Left ventricle myocardium inferior (tissue), 1 donor: Measurements from ENCODE around the gene SHROOM2. TPM values are rescaled to one million over a fixed set of nuclear protein-coding genes. Genes with fewer than 3 reads are reported as not detected.

Experiments
- DNase-seq: peaks from one replicate; pipeline ENCODE4 v3.0.0-alpha.2; 2020
- H3K27ac ChIP-seq: fragments of 200-600 bp; replicated peaks from 2 replicates; pipeline ENCODE4 v1.8.0; 2021
- H3K27me3 ChIP-seq: fragments of 200-600 bp; 2 replicates; pipeline ENCODE4 v1.8.0; 2021; ENCODE audit warnings: low read depth
- H3K36me3 ChIP-seq: fragments of 200-600 bp; 2 replicates; pipeline ENCODE4 v1.8.0; 2021
- H3K4me1 ChIP-seq: fragments of 200-600 bp; 2 replicates; pipeline ENCODE4 v1.8.0; 2021
- H3K4me3 ChIP-seq: fragments of 200-600 bp; 2 replicates; pipeline ENCODE4 v1.8.0; 2021; ENCODE audit warnings: mild to moderate bottlenecking, moderate library complexity
- H3K9me3 ChIP-seq: fragments of 200-600 bp; replicated peaks from 2 replicates; pipeline ENCODE4 v1.8.0; 2021
- CTCF ChIP-seq: fragments of 200-600 bp; IDR thresholded peaks from 2 replicates; pipeline ENCODE4 v1.8.0; 2021; ENCODE audit warnings: antibody characterized with exemption, mild to moderate bottlenecking, borderline replicate concordance
- intact Hi-C: fragments of 100-400 bp; cut with micrococcal nuclease; formaldehyde crosslinking; loops from one replicate; pipeline ENCODE4 v1.11.0; 2022
- total RNA-seq: library from RNA; stranded (reverse); fragmentation: NEBNext Ultra II Directional; extraction: Animal tissue kit (Norgen Biotek cat#: 25700); gene quantifications from one replicate; pipeline ENCODE4 v1.2.1, GENCODE V29; 2021
- donor health status: DM: no; HTN: yes; CAD: no; lungs with severe emphysema.

Gene SHROOM2
- total RNA-seq, 1 donor from 2014 or later, result 0.71 TPM

DNA sequence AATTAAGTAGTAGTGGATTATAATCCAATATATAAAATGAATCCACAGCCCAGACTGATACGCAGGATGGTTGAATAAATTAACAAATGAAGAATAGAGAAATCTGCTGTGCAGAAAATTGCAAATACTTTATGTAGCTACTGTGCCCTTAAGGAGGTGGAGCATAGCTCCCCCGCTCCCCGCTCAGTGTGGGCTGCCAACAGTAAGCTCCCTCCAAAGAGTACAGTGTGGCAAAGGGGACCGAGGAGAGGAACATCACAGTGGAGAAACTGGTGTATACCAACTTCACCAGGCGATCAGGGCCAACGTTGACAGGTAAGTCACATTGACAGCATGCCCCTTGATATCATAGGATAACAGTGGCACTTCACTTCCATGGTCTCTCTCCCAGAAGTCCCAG is 123.0 kb downstream of the SHROOM2 start:
- Histone ChIP-seq H3K4me3 (no peak overlapping the region), H3K9me3 (no peaks in the 10 kb centered on the region), H3K27ac (no peak overlapping the region), H3K36me3 (no peaks in the 10 kb centered on the region), H3K4me1 (no peaks in the 10 kb centered on the region), H3K27me3 (no peaks in the 10 kb centered on the region)
- no peak for DNase-seq
- TF ChIP-seq CTCF, result no peak
- intact Hi-C loops, result no loop called here

DNA sequence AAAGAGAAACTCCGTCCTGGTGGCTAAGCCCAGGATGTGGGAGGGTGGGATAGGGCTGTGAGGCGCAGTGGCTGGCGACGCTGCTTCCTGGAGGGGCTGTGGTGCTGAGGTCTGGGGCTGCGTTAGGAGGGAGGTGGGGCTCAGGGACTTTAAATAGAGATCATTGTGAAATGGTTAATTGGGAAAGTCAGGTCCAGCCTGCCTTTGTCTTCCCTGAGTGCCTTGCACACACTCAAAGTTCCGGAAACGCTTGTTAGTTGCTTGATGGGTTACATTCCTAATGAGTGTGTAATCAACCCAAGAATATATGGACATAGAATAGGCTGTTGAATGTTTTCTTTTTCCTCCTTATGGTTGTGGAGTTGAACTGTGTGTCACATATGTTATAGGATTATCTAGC is 125.3 kb downstream of the SHROOM2 start:
- no peak overlapping the region for H3K4me3 ChIP-seq
- intact Hi-C loops, result no loop called here
- no peak for TF ChIP-seq CTCF
- H3K9me3 ChIP-seq, result no peaks in the 10 kb centered on the region
- no peaks in the 10 kb centered on the region for H3K4me1 ChIP-seq
- H3K36me3 ChIP-seq, result no peaks in the 10 kb centered on the region
- no peak overlapping the region for H3K27ac ChIP-seq
- H3K27me3 ChIP-seq, result no peaks in the 10 kb centered on the region
- no peak for DNase-seq

- Histone ChIP-seq H3K9me3 (no peaks in the 10 kb centered on the region), H3K36me3 (no peaks in the 10 kb centered on the region), H3K4me3 (no peak overlapping the region), H3K4me1 (no peaks in the 10 kb centered on the region), H3K27ac (no peak overlapping the region), H3K27me3 (no peaks in the 10 kb centered on the region)
- TF ChIP-seq CTCF, result no peak
- no peak for DNase-seq
- intact Hi-C loops, result no loop called here
Observed at GRCh38 chrX:9912351-9913145, 126.3 kb downstream of the SHROOM2 start.

DNA sequence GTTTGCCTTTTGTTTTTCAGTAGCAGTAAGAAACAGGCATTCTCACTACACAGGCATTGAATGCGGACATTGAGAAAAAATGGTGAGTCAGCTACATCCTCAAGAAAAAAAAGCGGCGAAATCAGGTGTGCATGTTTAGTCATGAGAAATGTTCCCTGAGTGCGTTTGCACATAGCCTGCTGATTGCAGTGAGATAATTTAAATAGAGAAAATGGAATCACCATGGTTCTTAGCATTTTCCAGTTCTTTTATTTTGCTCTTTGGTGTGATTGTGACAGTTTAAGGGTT is 126.9 kb downstream of the SHROOM2 start:
- H3K36me3 ChIP-seq, result no peaks in the 10 kb centered on the region
- H3K4me3 ChIP-seq, result no peak overlapping the region
- H3K27me3 ChIP-seq, result no peaks in the 10 kb centered on the region
- no peaks in the 10 kb centered on the region for H3K9me3 ChIP-seq
- no peak for DNase-seq
- H3K4me1 ChIP-seq, result no peaks in the 10 kb centered on the region
- no peak for TF ChIP-seq CTCF
- intact Hi-C loops, result no loop called here
- no peak overlapping the region for H3K27ac ChIP-seq

GRCh38 chrX:9917861-9918260 is 131.6 kb downstream of the SHROOM2 start:
- no peak for DNase-seq
- H3K27ac ChIP-seq, result no peak overlapping the region
- no peak overlapping the region for H3K4me3 ChIP-seq
- intact Hi-C loops, result no loop called here
- H3K36me3 ChIP-seq, result no peaks in the 10 kb centered on the region
- no peaks in the 10 kb centered on the region for H3K27me3 ChIP-seq
- H3K4me1 ChIP-seq, result no peaks in the 10 kb centered on the region
- TF ChIP-seq CTCF, result no peak
- no peaks in the 10 kb centered on the region for H3K9me3 ChIP-seq
